ENCODE results near the gene DPH2.
A peak's percentile ranks its signal among the peaks of the same experiment; 100 is the strongest.

Gene DPH2

DNA sequence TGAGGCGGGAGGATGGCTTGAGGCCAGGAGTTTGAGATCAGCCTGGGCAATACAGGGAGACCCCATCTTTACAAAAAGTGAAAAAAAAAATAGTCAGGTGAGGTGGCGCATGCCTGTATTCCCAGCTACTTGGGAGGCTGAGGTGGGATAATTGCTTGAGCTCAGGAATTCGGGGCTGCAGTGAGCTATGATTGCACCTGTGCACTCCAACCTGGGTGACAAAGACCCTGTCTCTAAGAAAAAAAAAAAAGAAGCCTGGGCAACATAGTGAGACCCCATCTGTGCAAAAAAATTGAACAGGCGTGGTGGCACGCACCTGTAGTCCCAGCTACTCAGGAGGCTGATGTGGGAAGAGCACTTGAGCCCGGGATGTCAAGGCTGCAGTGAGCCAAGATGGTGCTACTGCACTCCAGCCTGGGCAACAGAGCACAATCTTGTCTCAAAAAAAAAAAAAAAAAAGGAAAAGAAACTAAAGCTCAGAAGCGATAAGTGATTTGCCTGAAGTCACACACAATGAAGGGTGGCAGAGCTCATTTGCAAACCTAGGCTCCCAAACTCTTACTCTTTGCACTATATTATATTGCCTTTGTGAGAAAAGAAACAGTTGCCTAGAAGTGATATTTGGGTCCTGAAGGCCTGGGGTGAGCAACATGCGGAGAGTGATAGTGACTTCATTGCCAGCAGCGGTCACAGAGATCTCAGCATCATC lies 23.6 kb downstream of the DPH2 start:
- ATAC-seq: no peak
- TF ChIP-seq, protein P1, sequence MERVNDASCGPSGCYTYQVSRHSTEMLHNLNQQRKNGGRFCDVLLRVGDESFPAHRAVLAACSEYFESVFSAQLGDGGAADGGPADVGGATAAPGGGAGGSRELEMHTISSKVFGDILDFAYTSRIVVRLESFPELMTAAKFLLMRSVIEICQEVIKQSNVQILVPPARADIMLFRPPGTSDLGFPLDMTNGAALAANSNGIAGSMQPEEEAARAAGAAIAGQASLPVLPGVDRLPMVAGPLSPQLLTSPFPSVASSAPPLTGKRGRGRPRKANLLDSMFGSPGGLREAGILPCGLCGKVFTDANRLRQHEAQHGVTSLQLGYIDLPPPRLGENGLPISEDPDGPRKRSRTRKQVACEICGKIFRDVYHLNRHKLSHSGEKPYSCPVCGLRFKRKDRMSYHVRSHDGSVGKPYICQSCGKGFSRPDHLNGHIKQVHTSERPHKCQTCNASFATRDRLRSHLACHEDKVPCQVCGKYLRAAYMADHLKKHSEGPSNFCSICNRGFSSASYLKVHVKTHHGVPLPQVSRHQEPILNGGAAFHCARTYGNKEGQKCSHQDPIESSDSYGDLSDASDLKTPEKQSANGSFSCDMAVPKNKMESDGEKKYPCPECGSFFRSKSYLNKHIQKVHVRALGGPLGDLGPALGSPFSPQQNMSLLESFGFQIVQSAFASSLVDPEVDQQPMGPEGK (CRISPR knock-in tag; IDR thresholded peaks at IDR 0.05; ENCODE audit: borderline replicate concordance): no peak
- TF ChIP-seq ZNF8 (CRISPR knock-in tag; IDR thresholded peaks at IDR 0.05): no peak
- TF ChIP-seq ZC3H10 (CRISPR knock-in tag; IDR thresholded peaks at IDR 0.05): no peak
- TF ChIP-seq GLIS3 (CRISPR knock-in tag; IDR thresholded peaks at IDR 0.05): no peak
- TF ChIP-seq ZFP3 (CRISPR knock-in tag; IDR thresholded peaks at IDR 0.05): no peak
- TF ChIP-seq ZFP30 (CRISPR knock-in tag; IDR thresholded peaks at IDR 0.05): no peak
- no peak for TF ChIP-seq BACH2 (CRISPR knock-in tag; IDR thresholded peaks at IDR 0.05; ENCODE audit: borderline replicate concordance)
- no peak for TF ChIP-seq TCF4 (CRISPR knock-in tag; IDR thresholded peaks at IDR 0.05; ENCODE audit: borderline replicate concordance)
- no peak for TF ChIP-seq RARB (CRISPR knock-in tag; IDR thresholded peaks at IDR 0.05)
- no peak for TF ChIP-seq CSDC2 (CRISPR knock-in tag; IDR thresholded peaks at IDR 0.05)
- TF ChIP-seq ESRRG (CRISPR knock-in tag; IDR thresholded peaks at IDR 0.05): no peak
- TF ChIP-seq ZNF565 (CRISPR knock-in tag; conservative IDR thresholded peaks at IDR 0.05; ENCODE audit: low read depth): no peak
- TF ChIP-seq TOX (CRISPR knock-in tag; IDR thresholded peaks at IDR 0.05; ENCODE audit: borderline replicate concordance): no peak
- TF ChIP-seq PPARA (CRISPR knock-in tag; IDR thresholded peaks at IDR 0.05; ENCODE audit: borderline replicate concordance): no peak
- TF ChIP-seq, protein P2, sequence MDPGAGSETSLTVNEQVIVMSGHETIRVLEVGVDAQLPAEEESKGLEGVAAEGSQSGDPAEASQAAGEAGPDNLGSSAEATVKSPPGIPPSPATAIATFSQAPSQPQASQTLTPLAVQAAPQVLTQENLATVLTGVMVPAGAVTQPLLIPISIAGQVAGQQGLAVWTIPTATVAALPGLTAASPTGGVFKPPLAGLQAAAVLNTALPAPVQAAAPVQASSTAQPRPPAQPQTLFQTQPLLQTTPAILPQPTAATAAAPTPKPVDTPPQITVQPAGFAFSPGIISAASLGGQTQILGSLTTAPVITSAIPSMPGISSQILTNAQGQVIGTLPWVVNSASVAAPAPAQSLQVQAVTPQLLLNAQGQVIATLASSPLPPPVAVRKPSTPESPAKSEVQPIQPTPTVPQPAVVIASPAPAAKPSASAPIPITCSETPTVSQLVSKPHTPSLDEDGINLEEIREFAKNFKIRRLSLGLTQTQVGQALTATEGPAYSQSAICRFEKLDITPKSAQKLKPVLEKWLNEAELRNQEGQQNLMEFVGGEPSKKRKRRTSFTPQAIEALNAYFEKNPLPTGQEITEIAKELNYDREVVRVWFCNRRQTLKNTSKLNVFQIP (CRISPR knock-in tag; IDR thresholded peaks at IDR 0.05; ENCODE audit: borderline replicate concordance, low read depth): no peak

DNA sequence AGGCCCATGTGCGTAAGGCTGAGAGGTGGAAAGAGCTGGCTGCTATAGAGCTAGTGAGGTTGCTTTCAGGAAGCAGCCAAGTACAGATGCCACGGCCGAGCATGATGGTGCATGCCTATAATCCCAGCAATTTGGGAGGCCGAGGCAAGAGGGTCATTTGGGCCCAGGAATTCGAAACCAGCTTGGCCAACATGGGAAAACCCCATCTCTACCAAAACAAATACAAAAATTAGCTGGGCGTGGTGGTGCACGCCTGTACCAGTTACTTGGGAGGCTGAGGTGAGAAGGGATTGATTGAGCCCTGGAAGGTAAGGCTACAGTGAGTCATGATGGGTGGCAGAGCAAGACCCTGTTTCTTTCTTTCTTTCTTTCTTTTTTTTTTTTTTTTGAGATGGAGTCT lies 24.3 kb downstream of the DPH2 start:
- ATAC-seq: no peak
- no peak for TF ChIP-seq TOX (CRISPR knock-in tag; IDR thresholded peaks at IDR 0.05; ENCODE audit: borderline replicate concordance)
- no peak for TF ChIP-seq ZNF70 (CRISPR knock-in tag; IDR thresholded peaks at IDR 0.05)
- no peak for TF ChIP-seq ESRRG (CRISPR knock-in tag; IDR thresholded peaks at IDR 0.05)
- no peak for TF ChIP-seq TCF4 (CRISPR knock-in tag; IDR thresholded peaks at IDR 0.05; ENCODE audit: borderline replicate concordance)
- TF ChIP-seq ARNTL (CRISPR knock-in tag; IDR thresholded peaks at IDR 0.05; ENCODE audit: borderline replicate concordance, low read depth): no peak

DNA sequence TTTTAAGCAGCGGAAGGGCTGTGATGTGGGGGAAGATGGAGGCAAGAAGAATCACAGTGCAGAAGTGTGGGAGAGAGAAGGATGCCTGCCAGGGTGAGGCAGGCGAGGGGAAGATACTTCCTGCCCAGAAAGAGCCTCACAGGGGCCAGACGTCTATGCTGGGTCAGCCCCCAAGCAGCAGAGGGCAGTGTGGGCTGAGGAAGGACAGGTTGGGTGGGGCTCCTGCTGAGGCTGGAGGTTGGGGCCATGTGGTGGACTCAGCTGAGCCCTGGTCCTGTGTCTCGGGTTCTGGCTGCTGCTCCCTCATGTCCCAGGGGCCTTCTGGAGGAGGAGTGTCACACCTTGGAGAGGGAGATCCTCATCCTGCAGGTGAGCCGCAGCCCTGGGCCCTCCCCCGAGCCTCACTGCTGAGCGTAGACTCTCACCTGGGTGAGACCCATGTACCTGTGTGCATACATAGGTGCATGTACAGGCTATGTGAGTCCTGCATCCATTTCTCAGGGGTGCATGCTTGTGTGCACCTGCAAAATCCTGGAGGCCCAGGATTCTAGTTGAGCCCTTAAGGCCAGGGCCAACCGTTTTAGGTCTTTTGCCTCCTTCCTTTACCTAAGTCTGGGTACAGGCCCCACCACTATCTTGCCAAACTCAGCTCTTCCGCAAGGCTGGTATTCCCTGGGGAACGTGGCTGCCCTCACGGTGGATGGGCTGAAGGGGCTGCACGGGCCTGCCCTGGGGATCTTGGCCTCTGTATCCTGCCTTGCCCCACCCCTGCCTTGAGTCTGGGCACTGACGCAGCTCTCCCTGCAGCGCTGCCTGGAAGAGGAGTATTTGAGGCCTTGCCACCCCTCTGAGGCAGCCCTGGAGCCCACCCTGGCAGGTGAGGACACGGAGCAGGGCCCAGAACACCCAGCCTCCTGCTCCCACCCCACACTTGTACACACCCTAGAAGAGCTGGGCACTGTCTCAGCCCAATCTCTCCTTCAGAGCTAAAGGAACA lies 25.3 kb downstream of the DPH2 start:
- TF ChIP-seq, protein P1 (CRISPR knock-in tag; IDR thresholded peaks at IDR 0.05; ENCODE audit: borderline replicate concordance): no peak
- TF ChIP-seq TOX (CRISPR knock-in tag; IDR thresholded peaks at IDR 0.05; ENCODE audit: borderline replicate concordance) (no peak), ISL1 (CRISPR knock-in tag; IDR thresholded peaks at IDR 0.05) (no peak)

DNA sequence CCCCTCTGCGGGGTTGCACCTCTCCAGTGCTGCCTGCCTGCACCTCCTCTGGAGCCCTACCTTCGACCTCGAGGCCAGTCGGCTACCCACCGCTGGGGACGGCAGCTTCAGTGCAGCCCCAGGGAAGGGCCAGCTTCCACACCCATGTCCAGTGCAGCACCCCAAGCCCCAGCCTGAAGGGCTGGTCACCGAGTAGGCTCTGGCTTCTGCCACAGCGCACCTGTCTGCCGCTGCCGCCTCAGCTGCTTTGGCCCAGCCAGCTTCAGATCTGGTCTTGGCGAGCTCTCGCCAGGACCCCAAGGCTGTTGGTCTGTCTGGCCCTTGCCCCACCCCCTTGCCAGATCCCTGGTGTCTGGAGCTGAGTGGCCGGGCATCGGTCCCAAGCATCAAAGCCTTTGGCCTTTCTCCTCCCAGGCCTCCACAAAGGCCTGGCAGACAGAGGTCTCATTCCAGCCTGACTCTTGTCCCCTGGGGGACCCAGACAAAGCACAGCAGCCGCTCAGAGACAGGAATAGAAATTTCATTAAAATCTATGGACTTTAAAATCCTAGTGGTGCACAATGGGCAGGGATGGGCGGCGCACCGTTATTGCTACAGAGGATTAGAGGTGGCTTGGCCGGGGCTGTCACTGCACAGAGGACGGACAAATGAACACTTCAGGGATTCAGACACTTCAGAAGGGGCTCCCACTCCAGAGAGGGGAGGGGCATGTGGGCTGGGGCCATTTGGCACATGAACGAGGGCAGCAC lies 26.3 kb downstream of the DPH2 start:
- no peak for TF ChIP-seq ISL1 (CRISPR knock-in tag; IDR thresholded peaks at IDR 0.05)
- TF ChIP-seq, protein P1 (CRISPR knock-in tag; IDR thresholded peaks at IDR 0.05; ENCODE audit: borderline replicate concordance): no peak
- TF ChIP-seq ZFP30 (CRISPR knock-in tag; IDR thresholded peaks at IDR 0.05): no peak
- ATAC-seq: no peak

More for the DNA sequence above, 25.3 kb downstream of the DPH2 start:
- peak; percentile 25 for ATAC-seq
